C4-2B (cell line): ENCODE measurements around the gene GSTM3.

Source experiments
- ZFX ChIP-seq: fragments of 450-650 bp; IDR thresholded peaks from 2 replicates; pipeline ENCODE4 v1.6.1; 2017
- TF ChIP-seq, protein P1 (sequence below): fragments of 450-650 bp; conservative IDR thresholded peaks from 2 replicates; pipeline ENCODE4 v1.5.1; 2017; ENCODE audit warnings: mild to moderate bottlenecking

DNA sequence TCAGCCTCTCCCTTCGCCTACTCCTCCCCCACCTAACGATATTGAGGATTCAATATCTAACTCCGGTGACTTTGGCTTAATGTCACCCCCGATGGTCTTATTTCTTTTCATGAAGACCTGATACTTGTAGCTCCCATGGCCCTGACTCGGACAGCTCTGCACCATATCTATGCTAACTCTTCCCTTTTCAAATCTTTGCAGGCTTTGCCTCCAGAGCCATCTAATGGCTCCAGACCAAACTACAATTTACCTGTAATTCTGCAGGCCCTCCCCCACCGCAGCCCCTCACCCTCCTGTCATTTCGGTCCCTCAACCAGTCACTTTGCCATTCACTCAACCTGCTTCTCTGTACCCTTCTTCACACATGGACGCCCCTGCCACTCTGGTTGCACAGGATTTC lies 36.7 kb downstream of the GSTM3 start:
- TF ChIP-seq, protein P1, sequence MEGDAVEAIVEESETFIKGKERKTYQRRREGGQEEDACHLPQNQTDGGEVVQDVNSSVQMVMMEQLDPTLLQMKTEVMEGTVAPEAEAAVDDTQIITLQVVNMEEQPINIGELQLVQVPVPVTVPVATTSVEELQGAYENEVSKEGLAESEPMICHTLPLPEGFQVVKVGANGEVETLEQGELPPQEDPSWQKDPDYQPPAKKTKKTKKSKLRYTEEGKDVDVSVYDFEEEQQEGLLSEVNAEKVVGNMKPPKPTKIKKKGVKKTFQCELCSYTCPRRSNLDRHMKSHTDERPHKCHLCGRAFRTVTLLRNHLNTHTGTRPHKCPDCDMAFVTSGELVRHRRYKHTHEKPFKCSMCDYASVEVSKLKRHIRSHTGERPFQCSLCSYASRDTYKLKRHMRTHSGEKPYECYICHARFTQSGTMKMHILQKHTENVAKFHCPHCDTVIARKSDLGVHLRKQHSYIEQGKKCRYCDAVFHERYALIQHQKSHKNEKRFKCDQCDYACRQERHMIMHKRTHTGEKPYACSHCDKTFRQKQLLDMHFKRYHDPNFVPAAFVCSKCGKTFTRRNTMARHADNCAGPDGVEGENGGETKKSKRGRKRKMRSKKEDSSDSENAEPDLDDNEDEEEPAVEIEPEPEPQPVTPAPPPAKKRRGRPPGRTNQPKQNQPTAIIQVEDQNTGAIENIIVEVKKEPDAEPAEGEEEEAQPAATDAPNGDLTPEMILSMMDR: 0 out of 2 replicates have a peak, but pooled peaks have one; percentile 3
- TF ChIP-seq ZFX: no peak
